ENCODE data around the gene DEFB110.

Gene DEFB110

GRCh38 chr6:50021894-50022293 lies at the start of gene DEFB110:
DEFB110 (minus strand) TSS chr6:50021994; CDS start chr6:50021935, 59 bp downstream.
- peaks cover 9 to 12% of the 10 kb centered on the region in 2 donors for H3K9me3 Mint-ChIP-seq
- H3K4me3 Mint-ChIP-seq: no peak within 1 kb of the TSS
- no peaks in the 10 kb centered on the region for H3K4me1 Mint-ChIP-seq
- no peaks in the 10 kb centered on the region for H3K27me3 Mint-ChIP-seq
- no peak within 1 kb of the TSS for H3K27ac Mint-ChIP-seq
- DNase-seq (no peak), ATAC-seq (no peak)

DNA sequence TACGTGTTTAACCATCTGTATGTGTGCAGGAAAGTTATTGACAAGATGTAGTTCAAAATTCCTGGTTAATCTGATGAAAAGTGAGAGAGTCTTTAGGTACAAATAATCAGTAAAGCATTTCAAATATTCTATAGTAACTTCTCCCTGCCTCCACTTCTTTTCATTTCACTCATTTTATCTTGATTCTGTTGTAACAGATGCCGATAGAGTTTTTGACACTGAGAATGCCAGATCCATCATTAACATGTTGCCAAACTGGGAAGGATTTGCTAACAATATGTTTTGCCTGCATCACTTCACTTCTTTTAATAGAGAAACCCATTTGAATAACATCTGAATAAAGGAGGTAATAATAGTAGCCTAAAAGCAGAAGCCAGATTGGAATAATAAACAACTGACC lies 48.3 kb upstream of the DEFB110 start:
- H3K27ac Mint-ChIP-seq: no peak overlapping the region
- H3K4me1 Mint-ChIP-seq: no peaks in the 10 kb centered on the region
- no peak for ATAC-seq
- H3K27me3 Mint-ChIP-seq: no peaks in the 10 kb centered on the region
- no peak overlapping the region for H3K4me3 Mint-ChIP-seq
- H3K9me3 Mint-ChIP-seq: peaks cover 5 to 10% of the 10 kb centered on the region in 2 donors
- no peak for DNase-seq

DNA sequence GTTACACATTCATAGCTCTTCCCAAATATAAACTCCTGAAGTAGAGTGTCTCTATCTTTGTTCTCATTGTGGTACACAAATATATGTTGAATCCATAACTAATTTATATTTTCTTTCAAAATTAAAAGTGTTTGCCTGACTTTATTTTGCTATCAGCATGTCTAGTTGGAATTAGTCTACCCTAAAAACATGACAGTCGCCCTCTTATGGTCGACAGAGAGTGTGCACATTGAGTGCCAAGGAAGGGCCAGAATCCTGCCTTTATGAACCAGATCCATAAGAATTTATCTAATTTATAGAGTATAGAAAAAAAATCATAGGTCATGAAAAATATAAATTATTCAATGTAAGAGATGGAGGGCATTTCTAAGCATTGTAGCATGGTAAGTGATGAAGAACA lies 40.3 kb upstream of the DEFB110 start:
- Mint-ChIP-seq H3K27me3 (no peaks in the 10 kb centered on the region), H3K9me3 (no peaks in the 10 kb centered on the region), H3K4me1 (no peaks in the 10 kb centered on the region), H3K27ac (no peak overlapping the region), H3K4me3 (no peak overlapping the region)
- DNase-seq (no peak), ATAC-seq (no peak)

DNA sequence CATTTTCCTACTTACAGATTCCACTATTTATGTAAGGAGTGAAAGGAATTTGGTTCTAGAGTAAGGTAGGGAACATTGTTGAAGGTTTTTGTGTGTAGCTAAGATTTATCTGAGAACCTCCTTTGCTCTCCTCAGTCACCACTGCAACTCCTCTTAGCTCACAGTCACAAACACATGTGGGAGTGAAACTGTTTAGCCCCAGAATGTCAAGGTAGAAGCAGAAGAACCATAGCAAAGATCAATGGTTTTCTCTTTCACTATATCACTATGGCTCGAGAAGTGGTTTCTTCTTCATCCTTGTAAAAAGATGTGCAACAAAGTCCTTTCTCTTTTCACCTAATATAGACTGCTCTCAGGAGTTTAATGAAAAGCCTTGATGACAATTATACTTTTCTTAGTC lies 34.4 kb upstream of the DEFB110 start:
- Mint-ChIP-seq H3K27me3 (no peaks in the 10 kb centered on the region), H3K27ac (no peak overlapping the region), H3K4me1 (no peaks in the 10 kb centered on the region), H3K4me3 (no peak overlapping the region), H3K9me3 (no peaks in the 10 kb centered on the region)
- no peak for DNase-seq
- no peak for ATAC-seq

DNA sequence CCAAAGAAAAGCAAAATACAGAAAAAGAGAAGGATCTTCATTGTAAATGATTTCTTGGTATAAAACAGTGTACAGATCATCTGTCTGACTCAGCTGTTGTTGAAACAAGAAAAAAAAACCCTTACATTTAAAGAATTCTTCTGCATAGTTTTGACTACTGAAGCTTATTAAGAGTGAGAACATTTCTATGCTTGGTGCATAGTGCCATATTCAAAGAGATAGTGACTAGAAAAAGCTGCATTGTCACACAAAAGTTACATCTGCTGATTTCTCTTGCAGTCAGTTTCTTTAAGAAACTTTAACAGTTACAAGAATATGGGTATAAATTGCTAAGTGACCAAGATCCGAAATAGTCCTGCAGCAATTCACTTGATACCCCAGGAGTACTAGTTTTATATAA lies 28.0 kb upstream of the DEFB110 start, which contains the start of gene DEFB112:
DEFB112 (minus strand) TSS at position 101 of the 400 bp plus-strand sequence; CDS start at position 41, 60 bp downstream.
- no peak within 1 kb of the TSS for H3K4me3 Mint-ChIP-seq
- H3K27ac Mint-ChIP-seq: no peak within 1 kb of the TSS
- H3K27me3 Mint-ChIP-seq: no peaks in the 10 kb centered on the region
- DNase-seq (no peak), ATAC-seq (no peak)
- H3K9me3 Mint-ChIP-seq: no peaks in the 10 kb centered on the region
- no peaks in the 10 kb centered on the region for H3K4me1 Mint-ChIP-seq

GRCh38 chr6:50047026-50047425 lies 25.2 kb upstream of the DEFB110 start:
- no peaks in the 10 kb centered on the region for H3K27me3 Mint-ChIP-seq
- H3K27ac Mint-ChIP-seq: no peak overlapping the region

GRCh38 chr6:50030777-50031562 lies 9.2 kb upstream of the DEFB110 start:
- Mint-ChIP-seq H3K4me1 (no peaks in the 10 kb centered on the region), H3K4me3 (no peak overlapping the region), H3K27me3 (no peaks in the 10 kb centered on the region), H3K27ac (no peak overlapping the region), H3K9me3 (peaks cover 9 to 23% of the 10 kb centered on the region in 2 donors)
- ATAC-seq (no peak), DNase-seq (no peak)

More at GRCh38 chr6:50047026-50047425, 25.2 kb upstream of the DEFB110 start:
- Mint-ChIP-seq H3K4me3 (no peak overlapping the region), H3K4me1 (no peaks in the 10 kb centered on the region), H3K9me3 (no peaks in the 10 kb centered on the region)
- no peak for ATAC-seq
- no peak for DNase-seq

GRCh38 chr6:50030350-50030749 lies 8.6 kb upstream of the DEFB110 start:
- no peak overlapping the region for H3K27ac Mint-ChIP-seq
- H3K9me3 Mint-ChIP-seq: peaks cover 15 to 29% of the 10 kb centered on the region in 2 donors
- H3K4me3 Mint-ChIP-seq: no peak overlapping the region
- no peaks in the 10 kb centered on the region for H3K27me3 Mint-ChIP-seq
- no peak for DNase-seq
- H3K4me1 Mint-ChIP-seq: no peaks in the 10 kb centered on the region
- no peak for ATAC-seq

DNA sequence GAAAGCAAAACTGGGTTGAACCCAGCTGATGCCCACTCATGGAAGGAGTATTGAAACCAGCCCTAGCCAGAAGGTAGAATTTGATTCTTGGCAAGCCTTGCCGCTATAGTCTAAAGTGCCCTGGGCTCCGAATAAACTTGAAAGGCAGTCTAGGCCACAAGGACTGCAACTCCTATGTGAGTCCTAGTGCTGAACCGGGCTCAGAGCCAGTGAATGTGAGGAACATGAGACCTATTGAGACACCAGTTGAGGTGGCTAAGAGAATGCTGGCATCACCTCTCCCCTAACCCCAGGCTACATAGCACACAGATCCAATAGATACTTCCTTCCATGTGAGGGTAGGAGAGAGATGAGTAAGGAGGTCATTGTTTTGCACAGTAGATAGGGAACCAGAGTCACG lies 3.5 kb upstream of the DEFB110 start:
- no peak overlapping the region for H3K27ac Mint-ChIP-seq
- no peak for ATAC-seq
- H3K27me3 Mint-ChIP-seq: no peaks in the 10 kb centered on the region
- DNase-seq: no peak
- H3K4me1 Mint-ChIP-seq: no peaks in the 10 kb centered on the region
- no peak overlapping the region for H3K4me3 Mint-ChIP-seq
- H3K9me3 Mint-ChIP-seq: peaks cover 12 to 15% of the 10 kb centered on the region in 2 donors

DNA sequence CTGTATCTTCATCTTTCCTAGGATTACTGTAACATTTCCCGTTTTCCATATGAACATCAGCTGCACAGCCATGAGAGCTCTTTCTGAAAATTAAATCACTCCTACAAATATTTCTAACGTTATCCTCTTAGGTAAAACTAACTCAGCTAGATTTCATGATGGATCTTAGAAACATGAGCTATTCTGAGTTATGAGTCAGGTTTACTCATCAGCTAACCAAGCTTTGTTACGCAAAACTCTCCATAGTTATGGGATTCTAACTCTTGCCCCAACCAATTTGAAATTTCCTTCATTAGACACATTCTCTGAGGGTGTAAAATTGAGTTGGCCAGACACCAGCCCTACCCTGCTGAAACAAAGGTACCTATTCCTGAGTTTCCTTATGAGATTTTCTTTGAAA lies 14.0 kb downstream of the DEFB110 start:
- H3K9me3 Mint-ChIP-seq: peaks cover 0 to 9% of the 10 kb centered on the region in 2 donors
- no peak for DNase-seq
- H3K4me3 Mint-ChIP-seq: no peak overlapping the region
- no peaks in the 10 kb centered on the region for H3K4me1 Mint-ChIP-seq
- no peak for ATAC-seq
- no peaks in the 10 kb centered on the region for H3K27me3 Mint-ChIP-seq
- H3K27ac Mint-ChIP-seq: no peak overlapping the region

DNA sequence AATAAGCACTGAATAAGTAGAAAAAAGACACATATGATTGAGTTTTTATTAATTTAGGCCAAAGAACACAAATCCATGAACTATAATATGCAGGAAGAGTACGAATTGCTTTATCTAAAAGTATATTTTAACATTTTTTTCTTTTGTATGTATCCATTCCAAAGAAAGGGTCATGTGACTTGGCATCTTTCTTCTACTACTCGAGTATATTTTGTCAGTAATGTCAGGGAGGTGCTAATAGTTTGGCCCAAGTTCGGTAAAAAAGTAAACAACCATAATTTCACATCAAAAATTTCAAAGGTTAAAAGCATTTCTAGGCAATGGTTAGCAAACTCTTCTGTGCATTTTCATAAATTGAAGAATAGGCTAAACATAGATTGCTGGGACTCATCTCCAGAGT lies 18.7 kb downstream of the DEFB110 start:
- Mint-ChIP-seq H3K27ac (no peak overlapping the region), H3K4me1 (no peaks in the 10 kb centered on the region), H3K4me3 (no peak overlapping the region), H3K27me3 (no peaks in the 10 kb centered on the region), H3K9me3 (peaks cover 4 to 5% of the 10 kb centered on the region in 2 donors)
- ATAC-seq: no peak
- no peak for DNase-seq

GRCh38 chr6:49995278-49995677 lies 26.5 kb downstream of the DEFB110 start:
- Mint-ChIP-seq H3K27ac (no peak overlapping the region), H3K4me3 (no peak overlapping the region), H3K9me3 (no peaks in the 10 kb centered on the region), H3K4me1 (no peaks in the 10 kb centered on the region), H3K27me3 (no peaks in the 10 kb centered on the region)
- no peak for ATAC-seq
- no peak for DNase-seq

DNA sequence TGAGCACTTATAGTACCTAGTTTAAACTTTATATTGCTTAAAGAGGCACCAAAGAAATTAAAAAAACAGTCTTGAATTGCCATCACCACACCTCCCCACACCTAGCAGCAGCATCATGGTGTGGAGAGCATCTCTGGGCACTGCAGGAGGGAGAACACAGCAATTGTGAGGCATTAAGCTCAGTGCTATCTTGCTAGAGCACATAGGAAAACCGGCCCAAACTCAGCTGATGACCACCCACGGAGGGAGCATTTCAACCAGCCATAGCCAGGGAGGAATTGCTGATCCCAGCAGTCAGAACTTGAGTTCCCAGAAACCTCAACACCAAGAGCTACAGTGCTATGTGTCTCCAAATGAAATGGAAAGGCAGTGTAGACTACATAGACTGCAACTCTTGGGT lies 32.9 kb downstream of the DEFB110 start:
- no peak for DNase-seq
- no peak for ATAC-seq
- Mint-ChIP-seq H3K27ac (no peak overlapping the region), H3K27me3 (no peaks in the 10 kb centered on the region), H3K4me1 (no peaks in the 10 kb centered on the region), H3K4me3 (no peak overlapping the region), H3K9me3 (no peaks in the 10 kb centered on the region)

- Mint-ChIP-seq H3K27me3 (no peaks in the 10 kb centered on the region), H3K4me1 (no peaks in the 10 kb centered on the region), H3K4me3 (no peak overlapping the region), H3K9me3 (no peaks in the 10 kb centered on the region), H3K27ac (no peak overlapping the region)
- DNase-seq (no peak), ATAC-seq (no peak)
Observed at GRCh38 chr6:49987749-49988148, 34.0 kb downstream of the DEFB110 start.

DNA sequence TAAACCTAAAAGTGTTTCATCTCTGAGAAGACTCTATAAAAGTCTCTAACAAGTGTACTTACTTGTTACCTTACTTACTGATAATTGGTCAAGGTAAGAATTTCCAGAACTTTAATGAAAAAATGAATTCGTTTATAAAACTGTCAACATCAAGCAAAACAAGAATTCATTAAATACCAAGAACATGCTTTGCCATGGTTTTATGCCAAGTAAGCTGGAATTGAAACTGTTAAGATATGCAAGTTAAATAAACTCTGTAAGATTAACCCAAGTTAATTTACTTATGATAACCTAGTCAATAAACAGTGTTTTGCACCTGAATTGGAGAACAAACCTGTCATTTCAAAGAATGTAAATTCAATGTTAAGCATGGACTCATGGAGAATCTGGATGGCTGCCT lies 35.2 kb downstream of the DEFB110 start:
- no peak for ATAC-seq
- H3K4me3 Mint-ChIP-seq: no peak overlapping the region
- H3K27me3 Mint-ChIP-seq: no peaks in the 10 kb centered on the region
- H3K9me3 Mint-ChIP-seq: peaks cover 0 to 5% of the 10 kb centered on the region in 2 donors
- no peaks in the 10 kb centered on the region for H3K4me1 Mint-ChIP-seq
- H3K27ac Mint-ChIP-seq: no peak overlapping the region
- DNase-seq: no peak

GRCh38 chr6:49982046-49982445 lies 39.7 kb downstream of the DEFB110 start:
- no peak for ATAC-seq
- Mint-ChIP-seq H3K27me3 (no peaks in the 10 kb centered on the region), H3K4me1 (no peaks in the 10 kb centered on the region), H3K4me3 (no peak overlapping the region), H3K9me3 (peaks cover 5% of the 10 kb centered on the region in 2 donors), H3K27ac (no peak overlapping the region)
- no peak for DNase-seq

GRCh38 chr6:49980898-49981297 lies 40.9 kb downstream of the DEFB110 start:
- Mint-ChIP-seq H3K4me1 (no peaks in the 10 kb centered on the region), H3K9me3 (peaks cover 5% of the 10 kb centered on the region in 2 donors), H3K27ac (no peak overlapping the region), H3K27me3 (no peaks in the 10 kb centered on the region), H3K4me3 (no peak overlapping the region)
- ATAC-seq: no peak
- no peak for DNase-seq

Measured in stimulated activated naive CD8-positive, alpha-beta T cell treated with anti-CD3 and anti-CD28 coated beads, Interleukin-15, amount 100 ng/mL, for 72 hours (primary cell).